Pancreas (tissue), 10 donors: ENCODE results near the gene ZC3H15. TPM values are rescaled to one million over a fixed set of nuclear protein-coding genes. Genes with fewer than 3 reads are reported as not detected.

Source experiments
- ATAC-seq, 4 donors: fragments of 200-7000 bp; cut with Tn5 transposase; one replicate each; pipeline versions ENCODE4 v1.8.0 to v1.9.1; 2020; ENCODE audit warnings: mild to moderate bottlenecking in 4 of 4, moderate library complexity in 4 of 4
- DNase-seq, 6 donors: peaks; one replicate each; pipeline ENCODE4 v3.0.0-alpha.2; 2020
- FAIRE-seq: peaks from 2 replicates; lab custom pipeline; 2012; peaks lifted over from hg19 to GRCh38; lab: Jason Lieb, UNC
- H3K27ac ChIP-seq, 4 donors: fragments of 200-600 bp; sonication (generic); 1 replicate in 3 of 4; 2 replicates in 1 of 4; pipeline versions ENCODE4 v1.5.0 to v1.8.0; 2020
- H3K27me3 ChIP-seq, 4 donors: fragments of 200-600 bp; one replicate each; pipeline ENCODE4 v1.8.0; 2021
- H3K36me3 ChIP-seq, 3 donors: fragments of 200-600 bp; sonication (generic) in 1 of 3; one replicate each; pipeline versions ENCODE4 v1.5.0 to v1.8.0; 2020 to 2021
- H3K4me1 ChIP-seq, 3 donors: fragments of 200-600 bp; one replicate each; pipeline ENCODE4 v1.8.0; 2021
- H3K4me3 ChIP-seq, 4 donors: fragments of 200-600 bp; sonication (generic) in 2 of 4; one replicate each; pipeline versions ENCODE4 v1.5.0 to v1.8.0; 2020 to 2021
- H3K9me3 ChIP-seq, 4 donors: fragments of 200-600 bp; one replicate each; pipeline ENCODE4 v1.8.0; 2021
- WGBS, 2 donors: extraction: QIAGEN DNeasy Blood & Tissue Kit; methylation state at CpG; one replicate each; pipeline ENCODE4 v1.1.7; 2013; 5-methylcytosine and 5-hydroxymethylcytosine counted together
- intact Hi-C, 3 donors: fragments of 100-400 bp; cut with DNase I; formaldehyde crosslinking; loops; one replicate each; pipeline versions ENCODE4 v1.11.1 to v1.14.2; 2022
- polyA plus RNA-seq, 2 donors: library from polyadenylated mRNA; stranded (reverse); fragments of 200-250 nt; gene quantifications; one replicate each; pipeline ENCODE4 v1.2.3, GENCODE V29; 2013
- total RNA-seq, 6 donors: library from RNA; stranded (reverse); fragmentation: NEBNext Ultra II Directional in 4 of 6; extraction: Animal tissue kit (Norgen Biotek cat#: 25700) in 4 of 6; gene quantifications; one replicate each; pipeline versions ENCODE4 v1.2.1 to v1.2.4, GENCODE V29; 2021 to 2023
- TF ChIP-seq, protein P1 (sequence below), 4 donors: fragments of 200-600 bp; sonication (generic) in 3 of 4; IDR thresholded peaks; one replicate each; pipeline versions ENCODE4 v1.5.0 to v1.8.0; 2021; ENCODE audit warnings: antibody characterized with exemption in 4 of 4
- donor health status: healthy with polysubstance abuse.
- donor health status: DM: no; HTN: no; CAD: no; lungs with moderate emphysema.
- donor health status: DM: no; HTN: no; CAD: no.
- donor health status: control.
- donor health status: control.
- donor health status: Bipolar disorder and iron deficiency.
- donor health status: DM: yes; HTN: yes; CAD: no.
- donor health status: DM: no; HTN: no; CAD: no.
- donor health status: DM: no; HTN: no; CAD: no.
- donor health status: DM: yes; HTN: yes; CAD: no.

Gene ZC3H15
- total and polyA plus RNA-seq, 8 donors, result 23.4 to 33.2 (median 30.8) TPM

DNA sequence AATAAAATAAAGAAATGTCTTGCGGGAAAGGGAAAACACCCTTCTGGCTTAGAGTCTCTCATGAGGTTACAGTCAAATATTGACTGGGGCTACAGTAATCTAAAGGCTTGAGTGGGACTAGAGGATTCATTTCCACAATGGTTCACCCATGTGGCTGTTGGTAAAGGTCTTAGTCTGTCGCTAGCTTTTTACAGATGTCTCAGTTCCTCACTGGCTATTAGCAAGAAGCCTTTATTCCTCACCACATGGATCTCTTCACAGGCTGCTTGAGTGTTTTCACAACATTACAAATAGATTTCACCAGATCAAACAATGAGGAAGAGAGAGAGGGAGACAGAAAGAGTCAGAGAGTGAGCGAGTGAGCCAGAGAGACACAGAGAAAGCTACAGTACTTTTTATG is 8.3 kb upstream of the ZC3H15 start:
- Histone ChIP-seq H3K27me3 (no peaks in the 10 kb centered on the region), H3K27ac (no peak overlapping the region), H3K36me3 (no peaks in the 10 kb centered on the region), H3K9me3 (no peaks in the 10 kb centered on the region), H3K4me1 (no peaks in the 10 kb centered on the region), H3K4me3 (no peak overlapping the region)
- 78 to 83% methylated on average over 3 of the region's 3 CpGs for WGBS, 2 donors
- ATAC-seq (no peak), DNase-seq (no peak), FAIRE-seq (no peak)
- intact Hi-C loops, result no loop called here
- TF ChIP-seq, protein P1, sequence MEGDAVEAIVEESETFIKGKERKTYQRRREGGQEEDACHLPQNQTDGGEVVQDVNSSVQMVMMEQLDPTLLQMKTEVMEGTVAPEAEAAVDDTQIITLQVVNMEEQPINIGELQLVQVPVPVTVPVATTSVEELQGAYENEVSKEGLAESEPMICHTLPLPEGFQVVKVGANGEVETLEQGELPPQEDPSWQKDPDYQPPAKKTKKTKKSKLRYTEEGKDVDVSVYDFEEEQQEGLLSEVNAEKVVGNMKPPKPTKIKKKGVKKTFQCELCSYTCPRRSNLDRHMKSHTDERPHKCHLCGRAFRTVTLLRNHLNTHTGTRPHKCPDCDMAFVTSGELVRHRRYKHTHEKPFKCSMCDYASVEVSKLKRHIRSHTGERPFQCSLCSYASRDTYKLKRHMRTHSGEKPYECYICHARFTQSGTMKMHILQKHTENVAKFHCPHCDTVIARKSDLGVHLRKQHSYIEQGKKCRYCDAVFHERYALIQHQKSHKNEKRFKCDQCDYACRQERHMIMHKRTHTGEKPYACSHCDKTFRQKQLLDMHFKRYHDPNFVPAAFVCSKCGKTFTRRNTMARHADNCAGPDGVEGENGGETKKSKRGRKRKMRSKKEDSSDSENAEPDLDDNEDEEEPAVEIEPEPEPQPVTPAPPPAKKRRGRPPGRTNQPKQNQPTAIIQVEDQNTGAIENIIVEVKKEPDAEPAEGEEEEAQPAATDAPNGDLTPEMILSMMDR (IDR thresholded peaks at IDR 0.05), result no peak

GRCh38 chr2:186480991-186481390 is 5.1 kb upstream of the ZC3H15 start:
- FAIRE-seq (no peak), ATAC-seq (no peak), DNase-seq (no peak)
- 98 to 100% methylated on average over 1 of the region's 1 CpG for WGBS, 2 donors
- H3K4me3 ChIP-seq, result no peak overlapping the region
- no peak overlapping the region for H3K27ac ChIP-seq
- intact Hi-C loops, result no loop called here
- TF ChIP-seq, protein P1 (IDR thresholded peaks at IDR 0.05), result no peak
- H3K4me1 ChIP-seq, result peaks cover 0 to 5% (median 2%) of the 10 kb centered on the region in 3 donors
- no peaks in the 10 kb centered on the region for H3K27me3 ChIP-seq
- no peaks in the 10 kb centered on the region for H3K36me3 ChIP-seq
- no peaks in the 10 kb centered on the region for H3K9me3 ChIP-seq

DNA sequence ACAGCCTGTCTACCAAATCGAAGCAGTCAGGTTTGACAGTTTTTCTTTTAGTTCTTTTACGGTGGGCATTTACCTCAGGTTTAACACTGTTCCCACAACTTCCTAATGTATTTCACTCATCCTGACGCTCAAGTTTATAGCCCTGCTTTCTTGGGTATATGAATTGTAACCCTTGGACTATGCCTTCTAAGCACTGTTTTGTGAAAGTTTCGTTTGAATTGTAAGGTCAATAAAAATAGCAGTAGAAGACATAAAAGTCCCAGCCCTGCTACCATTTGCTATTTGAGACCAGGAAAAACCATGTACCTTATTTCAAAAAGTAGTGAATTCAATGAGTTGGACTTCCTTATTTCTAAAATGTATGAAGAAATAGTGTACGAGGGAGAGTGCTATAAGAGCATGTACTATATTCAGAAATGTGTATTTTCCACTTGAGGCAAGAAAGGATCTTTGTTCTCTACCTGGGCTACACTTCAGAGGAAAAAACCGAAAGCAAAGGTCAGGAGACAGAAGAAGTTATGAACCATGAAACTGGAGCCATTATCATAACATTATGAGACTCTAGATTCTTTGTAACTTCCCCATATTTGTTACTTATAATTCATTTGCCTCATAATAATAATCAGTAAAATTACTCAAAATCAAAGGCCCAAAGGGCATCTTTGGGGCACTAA is 1.9 kb upstream of the ZC3H15 start:
- H3K4me3 ChIP-seq, result no peak overlapping the region
- FAIRE-seq (no peak), ATAC-seq (no peak), DNase-seq (no peak)
- no peak overlapping the region for H3K27ac ChIP-seq
- 67 to 71% methylated on average over 6 of the region's 6 CpGs for WGBS, 2 donors
- TF ChIP-seq, protein P1 (IDR thresholded peaks at IDR 0.05), result no peak
- no peaks in the 10 kb centered on the region for H3K27me3 ChIP-seq
- no peaks in the 10 kb centered on the region for H3K9me3 ChIP-seq
- intact Hi-C loops, result no loop called here
- H3K4me1 ChIP-seq, result peaks cover 16 to 24% (median 20%) of the 10 kb centered on the region in 3 donors
- H3K36me3 ChIP-seq, result no peaks in the 10 kb centered on the region

DNA sequence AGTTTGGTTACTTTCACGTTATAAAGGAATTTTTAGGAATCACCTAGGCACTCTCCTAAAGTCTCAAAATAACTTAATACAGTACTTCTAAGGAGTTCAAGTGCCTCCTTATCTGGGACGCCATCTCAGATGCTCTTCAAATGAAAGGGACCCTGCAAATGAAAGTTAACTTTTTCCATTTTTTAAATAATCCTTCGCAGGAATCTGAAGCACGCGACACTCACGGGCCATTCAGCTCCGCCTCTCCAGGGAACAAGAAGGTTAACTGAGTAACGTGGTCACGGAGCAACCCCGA is 537 bp upstream of the ZC3H15 start:
- H3K9me3 ChIP-seq, result no peaks in the 10 kb centered on the region
- H3K36me3 ChIP-seq, result no peaks in the 10 kb centered on the region
- intact Hi-C loops, result no loop called here
- DNase-seq, result no peak
- no peak for ATAC-seq
- no peak for FAIRE-seq
- 0% methylated on average over 10 of the region's 10 CpGs for WGBS, 2 donors
- H3K27ac ChIP-seq, result peak overlapping the region; percentile 67 to 93 (median 81)
- TF ChIP-seq, protein P1 (IDR thresholded peaks at IDR 0.05), result no peak
- H3K4me1 ChIP-seq, result peaks cover 16 to 31% (median 27%) of the 10 kb centered on the region in 3 donors
- H3K4me3 ChIP-seq, result peak overlapping the region; percentile 69 to 89 (median 84)
- no peaks in the 10 kb centered on the region for H3K27me3 ChIP-seq
